SK-N-SH (cell line): ENCODE measurements around the gene ZDHHC14.

Experiments
- EP300 ChIP-seq, 2 experiments: IDR thresholded peaks; 2 replicates each; pipeline versions ENCODE4 v1.4.0 to v1.6.1; 2012; ENCODE audit warnings: borderline replicate concordance in 1 of 2, low read depth in 1 of 2, low read length in 1 of 2
- FOXM1 ChIP-seq: IDR thresholded peaks from 2 replicates; pipeline ENCODE4 v1.4.0; 2012; ENCODE audit warnings: low read depth, mild to moderate bottlenecking
- TAF1 ChIP-seq: IDR thresholded peaks from 2 replicates; pipeline ENCODE4 v1.6.1; 2012; ENCODE audit warnings: low read depth, mild to moderate bottlenecking, low read length, moderate library complexity, borderline replicate concordance

GRCh38 chr6:157390273-157391060 lies 9.5 kb downstream of the ZDHHC14 start:
- no peak for TF ChIP-seq EP300 (IDR thresholded peaks at IDR 0.05; ENCODE audit: borderline replicate concordance in 1 of 2, low read depth in 1 of 2, low read length in 1 of 2)
- no peak for TF ChIP-seq FOXM1
- TF ChIP-seq TAF1, result no peak
